MG63 (cell line): Measurements from ENCODE around the gene PEX11A. TPM values are rescaled to one million over a fixed set of nuclear protein-coding genes. Genes with fewer than 3 reads are reported as not detected.

Experiments used
- DNase-seq: peaks from one replicate; pipeline ENCODE4 v3.0.0-alpha.2; 2020
- H3K27me3 ChIP-seq: fragments of 250-450 bp; sonication (Bioruptor Pico); 2 replicates; pipeline ENCODE4 v1.5.1; 2020; ENCODE audit warnings: mild to moderate bottlenecking, moderate library complexity
- H3K36me3 ChIP-seq: fragments of 250-450 bp; sonication (Bioruptor Pico); 2 replicates; pipeline ENCODE4 v1.5.1; 2020; ENCODE audit warnings: mild to moderate bottlenecking, moderate library complexity
- H3K4me3 ChIP-seq: fragments of 250-450 bp; sonication (Bioruptor Pico); 2 replicates; pipeline ENCODE4 v1.5.1; 2020; ENCODE audit warnings: mild to moderate bottlenecking, moderate library complexity
- H3K9me3 ChIP-seq: fragments of 250-450 bp; sonication (Bioruptor Pico); 2 replicates; pipeline ENCODE4 v1.5.1; 2020; ENCODE audit warnings: mild to moderate bottlenecking, moderate library complexity
- total RNA-seq: library from RNA; depleted of rRNA; stranded (reverse); fragments of >200 nt; shearing (Covaris generic); gene quantifications from 2 replicates; pipeline ENCODE4 v1.2.3, GENCODE V29; 2014; ENCODE audit warnings: low replicate concordance

PEX11A gene
- total RNA-seq, 1 experiment from 2014 or later: 18.4 TPM

- Histone ChIP-seq H3K9me3 (no peaks in the 10 kb centered on the region; the same call in 1 of the 2 replicates), H3K27me3 (no peaks in the 10 kb centered on the region), H3K36me3 (peaks cover 15% of the 10 kb centered on the region), H3K4me3 (no peak overlapping the region)
- DNase-seq: no peak
These were observed 4.6 kb downstream of the PEX11A start for GRCh38 chr15:89685995-89686394.

- Histone ChIP-seq H3K36me3 (peaks cover 15% of the 10 kb centered on the region), H3K4me3 (no peak overlapping the region), H3K9me3 (no peaks in the 10 kb centered on the region), H3K27me3 (no peaks in the 10 kb centered on the region)
- DNase-seq: no peak
These were observed 9.4 kb downstream of the PEX11A start for GRCh38 chr15:89681146-89681545.

GRCh38 chr15:89680282-89680873, 10.2 kb downstream of the PEX11A start:
- no peak overlapping the region for H3K4me3 ChIP-seq
- no peaks in the 10 kb centered on the region for H3K9me3 ChIP-seq
- H3K36me3 ChIP-seq: peaks cover 9% of the 10 kb centered on the region
- no peaks in the 10 kb centered on the region for H3K27me3 ChIP-seq
- peak; percentile 87 for DNase-seq

- peaks cover 4% of the 10 kb centered on the region; the same call in 1 of the 2 replicates for H3K36me3 ChIP-seq
- DNase-seq: no peak
- no peak within 1 kb of the TSS for H3K4me3 ChIP-seq
- H3K9me3 ChIP-seq: no peaks in the 10 kb centered on the region
- no peaks in the 10 kb centered on the region for H3K27me3 ChIP-seq
These were observed 11.3 kb downstream of the PEX11A start, which contains the start of gene PLIN1 for GRCh38 chr15:89679212-89679611. TSS of gene PLIN1 (minus strand) at chr15:89679367. CDS start at chr15:89677489, 1,878 bp downstream.

- Histone ChIP-seq H3K4me3 (no peak overlapping the region), H3K9me3 (no peaks in the 10 kb centered on the region), H3K27me3 (no peaks in the 10 kb centered on the region), H3K36me3 (no peaks in the 10 kb centered on the region)
- DNase-seq: no peak
These were observed 13.2 kb downstream of the PEX11A start for GRCh38 chr15:89677381-89677780.

- Histone ChIP-seq H3K9me3 (no peaks in the 10 kb centered on the region), H3K36me3 (no peaks in the 10 kb centered on the region), H3K27me3 (no peaks in the 10 kb centered on the region), H3K4me3 (no peak overlapping the region)
- DNase-seq: no peak
These were observed 14.9 kb downstream of the PEX11A start for GRCh38 chr15:89675606-89676005.

- Histone ChIP-seq H3K27me3 (no peaks in the 10 kb centered on the region), H3K9me3 (no peaks in the 10 kb centered on the region), H3K4me3 (no peak overlapping the region), H3K36me3 (no peaks in the 10 kb centered on the region)
- no peak for DNase-seq
These were observed 16.0 kb downstream of the PEX11A start for GRCh38 chr15:89674526-89674925.

GRCh38 chr15:89673165-89673512, 17.4 kb downstream of the PEX11A start:
- no peaks in the 10 kb centered on the region for H3K36me3 ChIP-seq
- H3K4me3 ChIP-seq: no peak overlapping the region
- no peaks in the 10 kb centered on the region for H3K27me3 ChIP-seq
- H3K9me3 ChIP-seq: no peaks in the 10 kb centered on the region
- no peak for DNase-seq

- no peak overlapping the region for H3K4me3 ChIP-seq
- no peaks in the 10 kb centered on the region for H3K36me3 ChIP-seq
- H3K27me3 ChIP-seq: no peaks in the 10 kb centered on the region
- H3K9me3 ChIP-seq: no peaks in the 10 kb centered on the region
- DNase-seq: no peak
These were observed 18.1 kb downstream of the PEX11A start for GRCh38 chr15:89672221-89673164.

GRCh38 chr15:89671687-89672086, 18.9 kb downstream of the PEX11A start:
- H3K27me3 ChIP-seq: no peaks in the 10 kb centered on the region
- DNase-seq: no peak
- H3K36me3 ChIP-seq: no peaks in the 10 kb centered on the region
- no peak overlapping the region for H3K4me3 ChIP-seq
- H3K9me3 ChIP-seq: no peaks in the 10 kb centered on the region

- DNase-seq: no peak
- H3K9me3 ChIP-seq: no peaks in the 10 kb centered on the region
- H3K4me3 ChIP-seq: no peak overlapping the region
- no peaks in the 10 kb centered on the region for H3K27me3 ChIP-seq
- H3K36me3 ChIP-seq: no peaks in the 10 kb centered on the region
These were observed 19.5 kb downstream of the PEX11A start for GRCh38 chr15:89670971-89671560.

GRCh38 chr15:89669941-89670340, 20.6 kb downstream of the PEX11A start:
- no peaks in the 10 kb centered on the region for H3K9me3 ChIP-seq
- no peaks in the 10 kb centered on the region for H3K27me3 ChIP-seq
- no peaks in the 10 kb centered on the region for H3K36me3 ChIP-seq
- no peak for DNase-seq
- H3K4me3 ChIP-seq: no peak overlapping the region

GRCh38 chr15:89669309-89669865, 21.2 kb downstream of the PEX11A start:
- Histone ChIP-seq H3K4me3 (no peak overlapping the region), H3K27me3 (no peaks in the 10 kb centered on the region), H3K9me3 (no peaks in the 10 kb centered on the region), H3K36me3 (no peaks in the 10 kb centered on the region)
- DNase-seq: no peak

GRCh38 chr15:89668171-89668570, 22.4 kb downstream of the PEX11A start:
- no peaks in the 10 kb centered on the region for H3K36me3 ChIP-seq
- no peak for DNase-seq
- H3K27me3 ChIP-seq: no peaks in the 10 kb centered on the region
- no peak overlapping the region for H3K4me3 ChIP-seq
- no peaks in the 10 kb centered on the region for H3K9me3 ChIP-seq

- H3K27me3 ChIP-seq: no peaks in the 10 kb centered on the region
- DNase-seq: no peak
- no peaks in the 10 kb centered on the region for H3K9me3 ChIP-seq
- H3K36me3 ChIP-seq: no peaks in the 10 kb centered on the region
- no peak overlapping the region for H3K4me3 ChIP-seq
These were observed 22.9 kb downstream of the PEX11A start for GRCh38 chr15:89667706-89667960.

GRCh38 chr15:89666858-89667705, 23.5 kb downstream of the PEX11A start:
- Histone ChIP-seq H3K36me3 (no peaks in the 10 kb centered on the region), H3K4me3 (no peak overlapping the region), H3K9me3 (no peaks in the 10 kb centered on the region), H3K27me3 (no peaks in the 10 kb centered on the region)
- DNase-seq: no peak
